ENCODE measurements around the gene FRMD6. TPM values are rescaled to one million over a fixed set of nuclear protein-coding genes. Genes with fewer than 3 reads are reported as not detected.

FRMD6 gene
- total and polyA plus RNA-seq, 8 donors, result 19.8 to 33.5 (median 28.9) TPM

- TF ChIP-seq CTCF (IDR thresholded peaks at IDR 0.05), result no peak
- H3K4me3 ChIP-seq, result no peak overlapping the region
- no peak overlapping the region for H3K27ac ChIP-seq
- H3K36me3 ChIP-seq, result peaks cover 0 to 6% of the 10 kb centered on the region in 2 donors
- intact Hi-C loops (cut with DNase I), result no loop called here
- H3K4me1 ChIP-seq, result no peaks in the 10 kb centered on the region
- H3K27me3 ChIP-seq, result no peaks in the 10 kb centered on the region
- ATAC-seq (no peak), DNase-seq (no peak)
- H3K9me3 ChIP-seq, result no peaks in the 10 kb centered on the region
Measured at GRCh38 chr14:51711505-51711904, 59.8 kb downstream of the FRMD6 start.

GRCh38 chr14:51715250-51715649, 63.5 kb downstream of the FRMD6 start:
- H3K4me1 ChIP-seq, result no peaks in the 10 kb centered on the region
- no peak overlapping the region for H3K4me3 ChIP-seq
- TF ChIP-seq CTCF (IDR thresholded peaks at IDR 0.05), result no peak
- no peaks in the 10 kb centered on the region for H3K27me3 ChIP-seq
- intact Hi-C loops (cut with DNase I), result no loop called here
- DNase-seq, result no peak
- no peaks in the 10 kb centered on the region for H3K9me3 ChIP-seq
- H3K27ac ChIP-seq, result no peak overlapping the region
- peaks cover 0 to 4% of the 10 kb centered on the region in 2 donors for H3K36me3 ChIP-seq
- no peak for ATAC-seq

GRCh38 chr14:51715742-51716141, 64.0 kb downstream of the FRMD6 start:
- Histone ChIP-seq H3K27ac (no peak overlapping the region), H3K9me3 (no peaks in the 10 kb centered on the region), H3K27me3 (no peaks in the 10 kb centered on the region), H3K36me3 (peaks cover 0 to 4% of the 10 kb centered on the region in 2 donors), H3K4me1 (no peaks in the 10 kb centered on the region), H3K4me3 (no peak overlapping the region)
- DNase-seq (no peak), ATAC-seq (no peak)
- no peak for TF ChIP-seq CTCF (IDR thresholded peaks at IDR 0.05)
- intact Hi-C loops (cut with DNase I), result no loop called here

GRCh38 chr14:51716610-51717009, 64.9 kb downstream of the FRMD6 start:
- intact Hi-C loops (cut with DNase I), result no loop called here
- DNase-seq, result no peak

GRCh38 chr14:51717766-51718165, 66.1 kb downstream of the FRMD6 start:
- no peak for DNase-seq
- Histone ChIP-seq H3K27ac (no peak overlapping the region), H3K9me3 (no peaks in the 10 kb centered on the region), H3K4me3 (no peak overlapping the region), H3K4me1 (no peaks in the 10 kb centered on the region), H3K36me3 (peaks cover 0 to 4% of the 10 kb centered on the region in 2 donors), H3K27me3 (no peaks in the 10 kb centered on the region)
- ATAC-seq, result no peak
- no peak for TF ChIP-seq CTCF (IDR thresholded peaks at IDR 0.05)
- intact Hi-C loops (cut with DNase I), result no loop called here

More at GRCh38 chr14:51716610-51717009, 64.9 kb downstream of the FRMD6 start:
- Histone ChIP-seq H3K9me3 (no peaks in the 10 kb centered on the region), H3K27me3 (no peaks in the 10 kb centered on the region), H3K4me1 (no peaks in the 10 kb centered on the region), H3K27ac (no peak overlapping the region), H3K4me3 (no peak overlapping the region), H3K36me3 (peaks cover 0 to 4% of the 10 kb centered on the region in 2 donors)
- TF ChIP-seq CTCF (IDR thresholded peaks at IDR 0.05), result no peak
- ATAC-seq, result no peak
